Right lung (tissue), 5 donors: ENCODE measurements around the gene SKAP1. TPM values are rescaled to one million over a fixed set of nuclear protein-coding genes. Genes with fewer than 3 reads are reported as not detected.

Experiments used
- DNase-seq, 2 donors: peaks; one replicate each; pipeline ENCODE4 v3.0.0-alpha.2; 2013
- polyA plus RNA-seq, 5 donors: library from polyadenylated mRNA; unstranded; fragments of 120-200 nt; gene quantifications; one replicate each; pipeline versions ENCODE4 v1.2.1 to v1.2.3, GENCODE V29; 2013; ENCODE audit warnings: inconsistent platforms in 1 of 5, low replicate concordance in 1 of 5; ENCODE audit not compliant: insufficient read length in 5 of 5, insufficient read depth in 1 of 5

SKAP1 gene
- polyA plus RNA-seq, 5 donors: 1.3 to 2.8 (median 2.0) TPM

- peak; percentile 82 to 84 for DNase-seq
These were observed 322.6 kb downstream of the SKAP1 start, which contains the start of gene SNX11 for GRCh38 chr17:48107137-48108055. Gene SNX11 (plus strand): TSS chr17:48107766. CDS start chr17:48112044, 4,278 bp downstream.

- no peak for DNase-seq
These were observed 323.2 kb downstream of the SKAP1 start for GRCh38 chr17:48106802-48107136.

DNA sequence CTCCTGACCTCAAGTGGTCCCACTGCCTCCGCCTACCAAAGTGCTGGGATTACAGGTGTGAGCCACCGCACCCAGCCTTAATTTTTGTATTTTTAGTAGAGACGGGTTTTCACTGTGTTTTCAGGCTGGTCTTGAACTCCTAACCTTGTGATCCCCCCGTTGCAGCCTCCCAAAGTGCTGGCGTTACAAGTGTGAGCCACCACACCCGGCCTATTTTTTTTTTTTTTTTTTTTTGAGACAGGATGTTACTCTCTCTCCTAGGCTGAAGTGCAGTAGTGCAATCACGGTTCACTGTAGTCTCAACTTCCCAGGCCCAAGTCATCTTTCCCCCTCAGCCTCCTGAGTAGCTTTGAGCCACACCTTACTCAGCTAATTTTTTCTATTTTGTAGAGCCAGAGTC, 325.6 kb downstream of the SKAP1 start:
- DNase-seq: no peak

DNA sequence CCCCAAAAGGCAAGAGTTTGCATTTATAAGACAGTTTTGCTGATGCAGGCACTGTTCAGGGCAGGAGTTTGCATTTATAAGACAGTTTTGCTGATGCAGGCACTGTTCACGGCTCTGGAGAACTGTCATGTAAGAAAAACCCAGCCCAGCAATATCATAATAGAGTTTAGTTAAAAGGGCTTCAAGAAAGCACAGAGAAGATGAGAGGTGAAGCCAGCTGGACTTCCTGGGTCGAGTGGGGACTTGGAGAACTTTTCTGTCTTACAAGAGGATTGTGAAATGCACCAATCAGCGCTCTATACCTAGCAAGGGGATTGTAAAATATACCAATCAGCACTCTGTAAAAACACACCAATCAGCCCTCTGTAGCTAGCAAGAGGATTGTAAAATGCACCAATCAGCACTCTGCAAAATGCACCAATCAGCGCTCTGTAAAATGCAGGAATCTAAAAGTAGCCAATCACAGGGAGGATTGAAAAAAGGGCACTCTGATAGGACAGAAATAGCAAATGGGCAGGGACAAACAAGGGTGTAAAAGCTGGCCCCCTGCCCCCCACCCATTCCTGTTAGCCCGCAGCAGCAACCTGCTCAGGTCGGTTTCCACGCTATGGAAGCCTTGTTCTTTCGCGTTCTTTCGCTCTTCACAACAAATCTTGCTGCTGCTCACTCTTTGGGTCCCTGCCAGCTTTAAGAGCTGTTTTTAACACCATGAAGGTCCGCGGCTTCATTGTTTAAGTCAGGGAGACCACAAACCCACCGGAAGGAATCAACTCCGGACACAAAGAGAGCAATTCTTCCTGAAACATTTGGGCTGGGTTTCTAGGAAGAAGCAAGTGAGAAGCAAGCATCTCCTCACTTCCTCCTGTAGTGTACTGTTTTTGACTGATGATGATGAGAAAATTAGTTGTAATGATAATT, 327.0 kb downstream of the SKAP1 start:
- DNase-seq: no peak

GRCh38 chr17:48102043-48102750, 327.8 kb downstream of the SKAP1 start:
- DNase-seq: no peak

DNA sequence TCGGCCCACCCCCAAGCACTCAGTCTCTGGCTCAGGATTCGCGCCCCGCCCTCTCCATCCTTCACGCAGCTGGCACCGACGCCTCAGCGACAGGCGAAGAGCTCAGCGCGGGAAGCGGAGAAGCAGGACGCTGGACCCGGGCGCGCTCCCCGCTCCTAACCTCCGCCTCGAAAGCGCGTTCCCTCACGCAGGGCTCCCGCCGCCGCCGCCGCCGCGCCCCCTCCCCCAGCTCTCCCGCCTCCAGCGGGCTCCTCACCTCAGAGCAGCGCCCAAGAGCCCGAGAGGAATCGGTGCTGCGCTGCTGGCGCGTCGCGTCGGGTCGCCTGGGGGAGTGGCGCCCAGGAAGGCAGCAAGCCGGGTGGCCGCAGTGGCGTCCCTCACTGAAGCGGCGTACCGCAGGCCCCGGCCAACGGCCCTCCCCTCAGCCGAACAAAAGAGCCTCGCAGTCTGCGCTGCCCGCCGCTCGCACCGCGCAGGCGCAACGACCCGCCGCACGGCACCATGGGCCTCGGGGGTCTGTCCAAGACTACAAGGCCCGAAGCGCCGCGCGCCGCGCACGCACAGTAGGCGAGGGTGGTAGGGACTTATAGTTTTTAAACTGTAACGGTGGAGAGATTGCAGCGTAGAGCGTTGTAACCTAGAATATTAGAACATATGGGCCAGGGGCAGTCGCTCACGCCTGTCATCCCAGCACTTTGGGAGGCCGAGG, 328.8 kb downstream of the SKAP1 start, which contains the start of gene CBX1:
CBX1 (minus strand) TSS at position 467 of the 709 bp plus-strand sequence. CDS start 24,474 bp downstream, outside the sequence.
- DNase-seq: peak; percentile 94

GRCh38 chr17:48100591-48101011, 329.4 kb downstream of the SKAP1 start:
- DNase-seq: peak in 1 of 2 donors; percentile 64

DNA sequence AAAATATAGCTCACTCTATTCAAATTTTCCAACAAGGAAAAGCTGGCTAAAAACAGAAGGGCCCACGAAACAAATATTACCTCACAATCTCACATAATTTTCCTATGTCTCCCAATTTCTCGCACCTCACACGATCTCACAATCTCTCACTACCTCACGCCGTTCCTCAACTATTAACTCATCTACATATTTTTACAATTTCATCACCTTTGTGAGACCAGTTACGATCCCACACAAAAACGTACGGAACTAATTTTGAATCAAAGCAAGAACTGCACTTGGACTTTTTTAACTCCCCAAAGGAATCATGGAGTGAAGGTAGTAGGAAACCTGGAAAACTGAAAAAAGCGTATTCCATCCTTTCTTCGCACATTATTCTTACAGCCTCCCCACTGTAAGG, 329.9 kb downstream of the SKAP1 start:
- no peak for DNase-seq

DNA sequence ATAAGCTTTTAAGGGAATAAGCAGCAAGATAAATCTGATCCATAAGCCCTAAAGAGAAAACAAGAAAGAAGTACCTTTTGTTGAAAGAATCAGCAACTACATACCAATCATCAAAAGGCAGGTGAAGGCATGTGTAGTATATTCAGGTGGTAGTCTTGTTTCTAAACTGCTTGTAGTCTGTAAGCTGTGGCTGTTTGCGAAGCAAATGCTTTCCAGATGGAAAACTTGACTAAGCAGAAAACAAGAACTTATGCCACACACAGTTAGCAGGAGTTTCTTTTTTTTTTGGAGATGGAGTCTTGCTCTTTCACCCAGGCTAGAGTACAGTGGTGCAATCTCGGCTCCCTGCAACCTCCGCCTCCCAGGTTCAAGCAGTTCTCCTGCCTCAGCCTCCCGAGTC, 334.4 kb downstream of the SKAP1 start:
- DNase-seq: no peak

DNA sequence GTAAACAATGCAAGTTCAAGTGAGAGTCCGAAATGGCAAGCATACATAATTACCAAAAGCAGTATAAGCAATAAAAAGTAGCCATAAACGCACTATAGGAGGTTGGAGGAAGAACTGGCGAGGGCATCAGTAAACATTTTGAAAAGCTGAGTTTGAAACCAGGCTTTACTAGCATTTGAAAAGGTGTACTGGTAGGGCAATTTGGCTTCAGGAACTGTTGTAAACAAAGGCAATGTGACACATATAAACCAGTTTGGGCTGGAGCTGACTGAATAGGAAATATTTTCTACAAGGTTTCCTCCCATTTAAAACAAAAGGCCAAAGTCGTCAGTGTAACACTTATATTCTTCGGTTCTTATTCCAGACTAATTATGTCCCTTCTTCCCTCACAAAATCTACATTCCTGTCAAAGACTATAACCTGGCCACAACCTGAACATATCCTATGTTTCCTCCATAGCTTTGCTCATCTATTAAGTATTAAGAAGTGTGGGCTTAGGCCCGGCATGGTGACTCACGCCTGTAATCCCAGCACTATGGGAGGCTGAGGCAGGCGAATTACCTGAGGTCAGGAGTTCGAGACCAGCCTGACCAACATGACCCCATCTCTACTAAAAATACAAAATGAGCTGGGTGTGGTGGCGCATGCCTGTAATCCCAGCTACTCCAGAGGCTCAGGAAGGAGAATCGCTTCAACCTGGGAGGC, 336.5 kb downstream of the SKAP1 start:
- DNase-seq: no peak

DNA sequence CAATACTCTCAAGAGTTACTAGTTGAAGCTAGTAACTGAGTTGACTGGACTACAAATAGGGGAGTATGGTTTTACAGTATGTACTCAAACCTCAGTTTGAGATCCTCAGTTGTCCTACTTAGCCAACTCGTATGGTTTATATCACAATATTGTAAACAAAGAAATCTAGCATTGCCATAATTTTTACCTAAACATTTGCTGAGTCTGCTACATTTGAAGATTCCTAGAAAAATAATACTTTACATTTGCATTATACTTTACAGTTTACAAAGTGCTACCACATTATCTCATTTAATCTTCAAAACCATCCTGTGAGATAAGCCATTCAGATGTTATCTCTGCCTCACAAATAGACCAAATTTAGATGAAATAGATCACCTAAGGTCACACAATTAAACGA, 345.1 kb downstream of the SKAP1 start:
- no peak for DNase-seq

Other genes with a start within 250 kb of the SKAP1 start
- under 1 TPM in 4 of 5 donors, not detected in 1; 0.05 to 0.27 (median 0.16) TPM for gene HOXB1, start 100.8 kb upstream of the SKAP1 start, polyA plus RNA-seq
- 10 to 100 TPM; 25.8 to 37.5 (median 30.0) TPM for gene HOXB2, start 114.9 kb upstream of the SKAP1 start, polyA plus RNA-seq
- gene HOXB4, start 148.1 kb upstream of the SKAP1 start, polyA plus RNA-seq: 10 to 100 TPM; 10.7 to 14.3 (median 12.6) TPM
- gene HOXB3, start 160.0 kb upstream of the SKAP1 start, polyA plus RNA-seq: 10 to 100 TPM; 74.3 to 95.5 (median 89.1) TPM
- 10 to 100 TPM; 28.0 to 34.6 (median 29.8) TPM for gene HOXB5, start 163.6 kb upstream of the SKAP1 start, polyA plus RNA-seq
- 10 to 100 TPM; 11.9 to 14.9 (median 13.3) TPM for gene HOXB6, start 174.8 kb upstream of the SKAP1 start, polyA plus RNA-seq
- gene HOXB7, start 180.8 kb upstream of the SKAP1 start, polyA plus RNA-seq: 1 to 10 TPM; 6.2 to 8.7 (median 7.4) TPM
- gene HOXB8, start 185.1 kb upstream of the SKAP1 start, polyA plus RNA-seq: under 1 TPM; 0.33 to 0.70 (median 0.48) TPM
- gene HOXB9, start 196.1 kb upstream of the SKAP1 start, polyA plus RNA-seq: under 1 TPM in 1 of 5 donors, not detected in 4; 0.31 TPM